ENCODE data around the gene POLR2A.
"Not testable (repeated sequence)": the region's sequence is repeated elsewhere in the genome, so short reads cannot be mapped to it uniquely, and the experiment has no call there.

Gene POLR2A

GRCh38 chr17:7477392-7478275 lies 6.5 kb upstream of the POLR2A start:
- no peak for TF ChIP-seq CTCF (IDR thresholded peaks at IDR 0.05; ENCODE audit: low read depth, low read length)
- H3K4me3 ChIP-seq (ENCODE audit: low read depth, low read length) = peak overlapping the region; percentile 87

- H3K4me3 ChIP-seq (ENCODE audit: low read depth, low read length) = peak overlapping the region; percentile 87
- TF ChIP-seq CTCF (IDR thresholded peaks at IDR 0.05; ENCODE audit: low read depth, low read length) = no peak
These were observed 5.6 kb upstream of the POLR2A start for GRCh38 chr17:7478276-7479212.

GRCh38 chr17:7479213-7480088 lies 4.7 kb upstream of the POLR2A start, which contains the start of gene ZBTB4:
ZBTB4 (minus strand) TSS chr17:7479631; CDS start chr17:7466801, 12,830 bp downstream.
- no peak for TF ChIP-seq CTCF (IDR thresholded peaks at IDR 0.05; ENCODE audit: low read depth, low read length)

GRCh38 chr17:7480089-7480384 lies 4.1 kb upstream of the POLR2A start:
- peak overlapping the region; percentile 65 for H3K4me3 ChIP-seq (ENCODE audit: low read depth, low read length)
- TF ChIP-seq CTCF (IDR thresholded peaks at IDR 0.05; ENCODE audit: low read depth, low read length) = no peak

More at GRCh38 chr17:7479213-7480088, 4.7 kb upstream of the POLR2A start, which contains the start of gene ZBTB4:
- peak within 1 kb of the TSS; percentile 87 for H3K4me3 ChIP-seq (ENCODE audit: low read depth, low read length)

GRCh38 chr17:7481275-7481674 lies 2.9 kb upstream of the POLR2A start, which contains the start of gene SLC35G6:
SLC35G6 (plus strand) TSS chr17:7481446; CDS start chr17:7481517, 71 bp downstream.
- H3K4me3 ChIP-seq (ENCODE audit: low read depth, low read length) = peak within 1 kb of the TSS; percentile 65; the same call in 1 of the 2 replicates

GRCh38 chr17:7481842-7482741 lies 2.1 kb upstream of the POLR2A start:
- not testable (repeated sequence) for H3K4me3 ChIP-seq (ENCODE audit: low read depth, low read length)

GRCh38 chr17:7482742-7483088 lies 1.5 kb upstream of the POLR2A start:
- peak overlapping the region; percentile 88 for H3K4me3 ChIP-seq (ENCODE audit: low read depth, low read length)
